Right ventricle myocardium superior (tissue), 1 donor: Measurements from ENCODE around the gene UPF3B. TPM values are rescaled to one million over a fixed set of nuclear protein-coding genes. Genes with fewer than 3 reads are reported as not detected.

Experiments used
- total RNA-seq: library from RNA; stranded (reverse); fragmentation: NEBNext Ultra II Directional; extraction: Animal tissue kit (Norgen Biotek cat#: 25700); gene quantifications from one replicate; pipeline ENCODE4 v1.2.1, GENCODE V29; 2021
- donor health status: DM: no; HTN: yes; CAD: no; lungs with severe emphysema.

Gene UPF3B
- total RNA-seq, 1 donor from 2014 or later, result 3.3 TPM

Other genes starting within 250 kb of the UPF3B start
- 4.6 TPM for gene NKRF, start 246.5 kb downstream of the UPF3B start, total RNA-seq
- 6.6 TPM for gene SEPTIN6, start 159.8 kb downstream of the UPF3B start, total RNA-seq
- gene SOWAHD, start 94.4 kb downstream of the UPF3B start, total RNA-seq, result 0.51 TPM
- gene RPL39, start 61.3 kb downstream of the UPF3B start, total RNA-seq, result 1,035 TPM
- gene RNF113A, start 18.8 kb upstream of the UPF3B start, total RNA-seq, result 9.2 TPM
- 715 TPM for gene NDUFA1, start 18.9 kb upstream of the UPF3B start, total RNA-seq
- gene AKAP14, start 42.9 kb upstream of the UPF3B start, total RNA-seq, result not detected
- gene NKAP, start 90.8 kb upstream of the UPF3B start, total RNA-seq, result 3.6 TPM
- gene RHOXF2B, start 224.7 kb upstream of the UPF3B start, total RNA-seq, result not detected